ENCODE results near the gene UMAD1.
"Not testable (repeated sequence)": the region's sequence is repeated elsewhere in the genome, so short reads cannot be mapped to it uniquely, and the experiment has no call there.

UMAD1 gene

DNA sequence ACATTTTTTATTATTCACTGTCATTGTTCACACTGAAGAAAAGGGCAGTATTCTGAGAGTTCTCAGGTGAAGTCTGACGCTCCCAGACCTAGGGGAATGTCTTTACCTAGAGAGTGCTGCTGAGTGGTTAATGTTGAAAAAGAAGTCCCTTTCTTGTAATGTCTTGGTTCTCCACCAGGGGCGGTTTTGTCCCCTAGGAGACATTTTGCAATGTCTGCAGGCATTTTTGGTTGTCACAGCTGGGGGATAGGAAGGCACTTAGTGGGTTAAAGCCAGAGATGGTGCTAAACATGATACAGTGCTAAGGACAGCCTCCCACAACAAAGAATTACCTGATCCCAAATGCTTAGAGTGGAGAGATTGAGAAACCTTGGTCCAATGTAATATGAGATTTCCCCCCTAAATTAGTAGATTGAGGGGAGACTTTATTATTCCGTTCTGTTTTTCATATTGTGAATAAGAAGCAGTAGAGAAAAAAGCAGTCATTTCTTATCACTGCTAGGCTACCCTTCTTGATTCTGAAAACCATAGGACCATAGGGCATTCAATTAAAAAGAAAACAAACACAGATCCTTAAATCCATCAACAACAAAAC lies 13.1 kb downstream of the UMAD1 start:
- no peak for FAIRE-seq
- DNase-seq (ENCODE audit: insufficient read length) = no peak
- no peak for TF ChIP-seq TAF1 (IDR thresholded peaks at IDR 0.05; ENCODE audit: borderline replicate concordance, low read depth, low read length)
- no peak for TF ChIP-seq POLR2A (IDR thresholded peaks at IDR 0.05; ENCODE audit: low read depth, low read length)
- no peak for TF ChIP-seq POLR2AphosphoS5 (IDR thresholded peaks at IDR 0.05; ENCODE audit: low read depth, low read length)

DNA sequence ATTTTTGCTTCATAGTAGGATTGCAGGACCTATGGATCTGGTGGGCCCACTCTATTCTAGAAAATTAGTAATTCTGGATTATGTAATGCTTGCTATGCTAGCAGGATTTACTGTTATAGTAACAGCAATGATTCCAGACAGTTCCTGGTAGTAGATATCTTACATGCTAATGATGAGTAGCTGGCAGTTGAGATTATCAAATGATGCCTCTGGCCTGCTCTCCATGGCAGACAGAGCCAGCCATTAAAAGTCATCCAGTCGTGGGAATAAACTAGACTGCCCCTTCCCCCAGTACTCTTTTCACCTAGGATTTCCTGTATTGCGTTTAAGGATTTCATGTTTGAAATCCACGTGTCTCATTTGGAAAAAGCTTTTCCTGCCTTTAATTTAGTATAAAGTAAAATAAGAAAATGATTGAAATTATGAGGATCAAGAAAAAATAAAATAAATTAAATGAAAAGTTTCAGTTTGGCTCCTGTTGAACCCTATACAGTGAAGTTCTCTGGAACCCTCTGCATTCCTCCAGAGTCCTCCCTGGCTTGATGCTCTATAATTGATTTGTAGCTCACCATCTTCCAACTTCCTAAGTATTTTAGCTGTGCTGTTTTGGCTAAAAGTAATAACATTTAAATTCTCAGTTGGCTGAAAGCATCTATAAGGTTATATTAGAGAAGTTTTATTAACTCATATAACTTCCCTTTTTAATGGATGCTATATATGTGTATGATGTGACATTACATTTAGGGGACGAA lies 14.6 kb downstream of the UMAD1 start:
- no peak for FAIRE-seq
- DNase-seq (ENCODE audit: insufficient read length) = no peak
- TF ChIP-seq POLR2AphosphoS5 (IDR thresholded peaks at IDR 0.05; ENCODE audit: low read depth, low read length) = no peak
- no peak for TF ChIP-seq TAF1 (IDR thresholded peaks at IDR 0.05; ENCODE audit: borderline replicate concordance, low read depth, low read length)
- no peak for TF ChIP-seq POLR2A (IDR thresholded peaks at IDR 0.05; ENCODE audit: low read depth, low read length)

DNA sequence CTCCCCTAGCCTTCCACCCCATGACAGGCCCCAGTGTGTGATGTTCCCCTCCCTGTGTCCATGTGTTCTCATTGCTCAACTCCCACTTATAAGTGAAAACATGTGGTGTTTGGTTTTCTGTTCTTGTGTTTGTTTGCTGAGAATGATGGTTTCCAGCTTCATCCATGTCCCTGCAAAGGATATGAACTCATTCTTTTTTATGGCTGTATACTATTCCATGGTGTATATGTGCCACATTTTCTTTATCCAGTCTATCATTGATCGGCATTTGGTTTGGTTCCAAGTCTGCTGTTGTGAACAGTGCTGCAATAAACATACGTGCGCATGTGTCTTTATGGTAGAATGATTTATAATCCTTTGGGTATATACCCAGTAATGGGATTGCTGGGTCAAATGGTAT lies 15.9 kb downstream of the UMAD1 start:
- not testable (repeated sequence) for FAIRE-seq; DNase-seq (ENCODE audit: insufficient read length)

DNA sequence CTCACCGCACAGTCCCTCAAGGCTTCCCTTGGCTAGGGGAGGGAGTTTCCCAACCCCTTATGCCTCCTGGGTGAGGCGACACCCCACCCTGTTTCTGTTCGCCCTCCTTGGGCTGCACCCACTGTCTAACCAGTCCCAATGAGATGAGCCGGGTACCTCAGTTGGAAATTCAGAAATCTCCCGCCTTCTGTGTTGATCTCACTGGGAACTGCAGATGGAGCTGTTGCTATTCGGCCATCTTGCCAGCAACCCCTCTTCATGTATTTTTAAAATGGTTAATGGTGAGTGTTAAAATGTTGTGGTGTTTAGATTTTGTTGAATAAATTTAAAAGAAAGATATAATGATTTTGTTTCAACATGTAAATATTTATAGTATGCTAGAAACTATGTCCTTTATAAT lies 22.0 kb downstream of the UMAD1 start:
- DNase-seq (ENCODE audit: insufficient read length) = no peak
- TF ChIP-seq TAF1 (IDR thresholded peaks at IDR 0.05; ENCODE audit: borderline replicate concordance, low read depth, low read length) (no peak), POLR2A (IDR thresholded peaks at IDR 0.05; ENCODE audit: low read depth, low read length) (no peak), POLR2AphosphoS5 (IDR thresholded peaks at IDR 0.05; ENCODE audit: low read depth, low read length) (no peak)
- FAIRE-seq = no peak

DNA sequence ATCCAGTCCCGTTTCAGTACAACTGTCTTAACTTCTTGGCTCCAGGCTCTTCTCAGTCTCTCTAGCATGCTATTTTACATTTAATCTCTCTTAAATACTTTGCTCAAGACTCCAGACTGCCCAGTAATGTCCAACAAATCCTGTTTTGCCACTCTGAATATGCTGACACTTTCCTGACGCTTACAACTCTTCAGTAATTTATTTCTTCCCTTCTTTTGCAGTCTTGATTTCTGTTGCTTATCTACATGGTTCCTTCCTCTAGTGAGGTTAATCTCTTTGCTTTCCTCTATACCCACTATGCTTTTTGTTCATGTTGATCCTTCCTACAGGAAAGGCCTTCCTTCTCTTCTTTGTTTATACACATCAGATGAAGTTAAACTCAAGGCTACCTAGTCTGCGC lies 23.7 kb downstream of the UMAD1 start:
- TF ChIP-seq TAF1 (IDR thresholded peaks at IDR 0.05; ENCODE audit: borderline replicate concordance, low read depth, low read length) (no peak), POLR2A (IDR thresholded peaks at IDR 0.05; ENCODE audit: low read depth, low read length) (no peak), POLR2AphosphoS5 (IDR thresholded peaks at IDR 0.05; ENCODE audit: low read depth, low read length) (no peak)
- FAIRE-seq = peak; percentile 14
- no peak for DNase-seq (ENCODE audit: insufficient read length)

DNA sequence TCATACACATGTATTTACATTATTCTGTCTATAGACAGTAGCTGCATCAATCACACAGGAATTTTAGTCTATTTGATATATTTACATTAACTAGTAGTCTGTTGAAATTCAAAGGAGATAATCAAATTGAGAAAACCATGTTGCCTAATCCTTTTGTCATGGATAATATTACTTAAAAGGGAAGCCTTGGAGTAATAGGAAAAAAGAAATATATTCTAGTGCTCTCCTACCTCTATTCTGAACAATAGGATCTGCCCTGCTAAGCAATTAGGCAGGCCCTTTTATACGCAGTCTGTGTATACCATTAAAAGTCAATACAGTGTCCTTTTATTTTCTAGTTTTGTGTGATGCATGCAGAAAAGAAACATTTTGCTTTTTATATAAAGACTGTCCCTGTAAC lies 24.5 kb downstream of the UMAD1 start:
- TF ChIP-seq POLR2AphosphoS5 (IDR thresholded peaks at IDR 0.05; ENCODE audit: low read depth, low read length) = no peak
- no peak for DNase-seq (ENCODE audit: insufficient read length)
- FAIRE-seq = no peak

DNA sequence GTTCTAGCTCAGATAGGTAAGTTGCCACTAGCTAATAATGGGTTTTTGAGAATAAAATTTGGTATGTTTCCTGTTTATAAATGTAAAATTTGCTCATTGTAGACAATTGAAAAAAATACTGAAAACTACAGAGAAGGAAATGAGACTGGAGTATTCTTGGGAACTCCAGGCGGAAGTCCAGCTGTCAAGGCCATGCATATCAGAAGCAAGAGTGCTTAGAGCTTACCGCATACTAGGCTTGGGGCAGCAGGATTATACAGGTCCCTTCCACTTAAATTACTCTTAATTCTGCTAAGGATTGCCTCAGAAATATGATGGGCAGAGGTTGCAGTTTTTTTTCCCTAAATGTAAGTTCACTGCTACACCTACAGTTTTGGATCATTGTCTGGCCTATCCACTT lies 26.6 kb downstream of the UMAD1 start:
- no peak for FAIRE-seq
- no peak for DNase-seq (ENCODE audit: insufficient read length)
- no peak for TF ChIP-seq POLR2AphosphoS5 (IDR thresholded peaks at IDR 0.05; ENCODE audit: low read depth, low read length)
- TF ChIP-seq POLR2A (IDR thresholded peaks at IDR 0.05; ENCODE audit: low read depth, low read length) = no peak
- no peak for TF ChIP-seq TAF1 (IDR thresholded peaks at IDR 0.05; ENCODE audit: borderline replicate concordance, low read depth, low read length)

DNA sequence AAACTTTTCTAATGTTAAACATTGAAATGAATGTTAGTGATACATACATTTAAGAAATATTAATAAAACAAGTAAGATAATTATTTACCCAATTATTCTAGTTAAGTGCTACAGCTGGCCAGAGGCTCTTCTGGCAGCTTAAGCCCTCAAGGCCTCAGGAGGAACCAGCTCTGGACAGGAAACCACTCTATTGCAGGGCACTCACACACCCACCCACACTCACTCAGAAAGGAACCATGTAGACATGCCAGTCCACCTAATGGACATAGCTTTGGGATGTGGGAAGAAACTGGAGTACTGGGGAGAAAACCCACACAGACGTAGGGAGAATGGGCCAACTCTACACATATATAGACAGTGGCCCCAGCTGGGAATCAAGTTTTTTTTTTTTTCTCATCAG lies 28.2 kb downstream of the UMAD1 start:
- DNase-seq (ENCODE audit: insufficient read length) (no peak), FAIRE-seq (no peak)
- TF ChIP-seq POLR2AphosphoS5 (IDR thresholded peaks at IDR 0.05; ENCODE audit: low read depth, low read length) (no peak), POLR2A (IDR thresholded peaks at IDR 0.05; ENCODE audit: low read depth, low read length) (no peak), TAF1 (IDR thresholded peaks at IDR 0.05; ENCODE audit: borderline replicate concordance, low read depth, low read length) (no peak)

DNA sequence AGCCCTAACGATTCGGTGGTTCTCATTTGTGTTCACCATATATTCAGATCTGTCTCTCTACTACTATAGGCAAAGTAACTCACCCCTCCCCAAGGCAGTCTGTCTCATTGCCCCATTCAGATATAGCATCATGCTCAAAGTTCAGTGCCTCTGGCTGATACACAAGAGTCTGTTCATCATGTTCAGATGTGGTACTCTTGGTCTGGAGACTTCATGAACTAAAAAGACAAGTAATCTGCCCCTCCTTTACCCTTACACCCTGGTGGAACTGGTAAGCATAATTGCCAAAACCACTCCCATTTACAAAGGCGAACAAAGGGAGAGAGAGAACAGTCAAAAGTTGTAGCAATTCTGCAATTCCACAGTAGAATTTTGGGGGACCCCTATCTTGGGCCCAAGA lies 29.9 kb downstream of the UMAD1 start:
- DNase-seq (ENCODE audit: insufficient read length) (no peak), FAIRE-seq (no peak)
- TF ChIP-seq TAF1 (IDR thresholded peaks at IDR 0.05; ENCODE audit: borderline replicate concordance, low read depth, low read length) (no peak), POLR2A (IDR thresholded peaks at IDR 0.05; ENCODE audit: low read depth, low read length) (no peak), POLR2AphosphoS5 (IDR thresholded peaks at IDR 0.05; ENCODE audit: low read depth, low read length) (no peak)

DNA sequence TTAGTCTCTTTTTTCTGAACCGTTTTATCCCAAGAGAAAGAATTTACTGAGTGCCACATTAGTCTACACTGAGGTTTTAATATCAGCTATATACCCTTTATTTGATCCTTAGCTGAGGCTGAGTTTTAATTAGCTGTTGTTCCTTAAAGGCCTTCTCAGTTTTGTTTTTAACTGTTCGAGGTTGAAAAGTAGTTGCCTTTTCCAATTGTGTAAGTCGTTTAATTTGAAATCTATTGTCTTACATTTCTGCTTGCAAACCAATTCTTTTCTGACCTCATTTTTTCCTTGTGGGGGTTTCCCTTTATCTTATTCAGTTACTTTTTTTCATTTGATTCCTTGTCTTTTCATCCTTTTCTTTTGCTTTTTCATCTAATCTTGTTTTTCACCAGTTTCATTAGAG lies 30.8 kb downstream of the UMAD1 start:
- DNase-seq (ENCODE audit: insufficient read length) = no peak
- TF ChIP-seq POLR2A (IDR thresholded peaks at IDR 0.05; ENCODE audit: low read depth, low read length) = no peak
- no peak for TF ChIP-seq TAF1 (IDR thresholded peaks at IDR 0.05; ENCODE audit: borderline replicate concordance, low read depth, low read length)
- no peak for TF ChIP-seq POLR2AphosphoS5 (IDR thresholded peaks at IDR 0.05; ENCODE audit: low read depth, low read length)

DNA sequence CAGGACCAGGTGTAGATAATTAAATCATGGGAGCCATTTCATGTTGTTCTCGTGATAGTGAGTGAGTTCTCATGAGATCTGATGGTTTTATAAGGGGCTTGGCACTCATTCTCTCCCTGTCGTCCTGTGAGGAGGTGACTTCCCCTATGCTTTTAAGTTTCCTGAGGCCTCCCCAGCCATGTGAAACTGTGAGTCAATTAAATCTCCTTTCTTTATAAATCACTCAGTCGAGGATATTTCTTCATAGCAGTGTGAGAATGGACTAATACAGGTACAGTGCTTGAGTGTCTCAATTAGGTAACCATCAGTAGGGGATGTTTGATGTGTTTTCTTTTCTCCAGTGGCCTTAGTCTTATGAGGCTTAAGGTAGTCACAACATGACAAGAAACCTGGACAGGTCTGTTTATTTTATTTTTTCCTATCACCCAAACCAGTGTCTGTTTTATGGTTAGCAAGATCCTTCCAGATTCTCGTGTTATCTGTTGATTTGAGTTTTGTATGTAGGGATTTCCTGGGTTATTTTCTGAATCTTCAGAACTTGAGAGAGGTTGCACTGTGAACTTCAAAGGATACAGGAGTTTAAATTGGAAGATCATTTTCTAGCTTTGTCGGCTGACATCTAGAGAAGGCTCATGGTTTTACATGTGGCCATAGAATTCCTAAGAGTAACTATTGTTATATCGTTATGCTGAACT lies 32.1 kb downstream of the UMAD1 start:
- DNase-seq (ENCODE audit: insufficient read length) (no peak), FAIRE-seq (peak; percentile 62)
- TF ChIP-seq TAF1 (IDR thresholded peaks at IDR 0.05; ENCODE audit: borderline replicate concordance, low read depth, low read length) (no peak), POLR2AphosphoS5 (IDR thresholded peaks at IDR 0.05; ENCODE audit: low read depth, low read length) (no peak), POLR2A (IDR thresholded peaks at IDR 0.05; ENCODE audit: low read depth, low read length) (no peak)

More for the DNA sequence above, 30.8 kb downstream of the UMAD1 start:
- FAIRE-seq = no peak

DNA sequence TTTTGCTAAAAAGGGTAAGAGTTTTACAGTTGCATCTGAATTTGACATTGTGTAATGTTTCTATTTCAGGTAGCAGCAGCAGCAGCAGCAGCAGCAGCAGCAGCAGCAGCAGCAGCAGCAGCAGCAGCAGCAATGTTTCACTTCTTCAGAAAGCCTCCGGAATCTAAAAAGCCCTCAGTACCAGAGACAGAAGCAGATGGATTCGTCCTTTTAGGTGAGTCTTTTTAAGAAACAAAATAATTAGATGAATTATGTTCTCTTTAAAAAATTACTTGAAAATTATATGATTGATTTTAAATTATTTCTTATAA lies 32.6 kb downstream of the UMAD1 start:
- no peak for TF ChIP-seq POLR2AphosphoS5 (IDR thresholded peaks at IDR 0.05; ENCODE audit: low read depth, low read length)
- TF ChIP-seq TAF1 (IDR thresholded peaks at IDR 0.05; ENCODE audit: borderline replicate concordance, low read depth, low read length) = no peak
- no peak for TF ChIP-seq POLR2A (IDR thresholded peaks at IDR 0.05; ENCODE audit: low read depth, low read length)
- DNase-seq (ENCODE audit: insufficient read length) (no peak), FAIRE-seq (no peak)
